CD4-positive, alpha-beta T cell (primary cell): Measurements from ENCODE around the gene FREM1. TPM values are rescaled to one million over a fixed set of nuclear protein-coding genes. Genes with fewer than 3 reads are reported as not detected.

Source experiments
- ATAC-seq: fragments of 200-7000 bp; cut with Tn5 transposase; one replicate; pipeline ENCODE4 v1.10.0; 2022; ENCODE audit warnings: mild to moderate bottlenecking; ENCODE audit not compliant: poor library complexity
- CTCF ChIA-PET: fragments of 350-600 bp; sonication (Branson Sonifier 250); formaldehyde crosslinking; loops from one replicate; lab custom pipeline; 2021; ENCODE audit warnings: antibody characterized with exemption, inconsistent platforms; lab: Charles Lee
- POLR2A ChIA-PET: fragments of 350-600 bp; sonication (Branson Sonifier 250); formaldehyde crosslinking; loops from one replicate; lab custom pipeline; 2021; ENCODE audit warnings: antibody characterized with exemption, inconsistent platforms; lab: Charles Lee
- DNase-seq, 14 experiments: peaks; one replicate each; pipeline ENCODE4 v3.0.0-alpha.2; 2013 to 2020; ENCODE audit warnings: mixed read lengths in 2 of 14
- H3K27ac ChIP-seq, 2 donors: one replicate each; pipeline versions ENCODE4 v1.5.1 to v1.7.0; 2013; ENCODE audit warnings: low read length in 2 of 2, low read depth in 1 of 2, mild to moderate bottlenecking in 1 of 2
- H3K27me3 ChIP-seq, 2 experiments: 1 replicate in 1 of 2; 2 replicates in 1 of 2; pipeline versions ENCODE4 v1.6.1 to v1.7.0; 2013; ENCODE audit warnings: low read length in 2 of 2, control low read depth in 1 of 2, mild to moderate bottlenecking in 1 of 2, moderate library complexity in 1 of 2; ENCODE audit not compliant: insufficient read depth in 2 of 2, control insufficient read depth in 1 of 2
- H3K36me3 ChIP-seq: one replicate; pipeline ENCODE4 v1.6.1; 2013; ENCODE audit warnings: low read length, control low read depth; ENCODE audit not compliant: insufficient read depth
- H3K4me1 ChIP-seq: one replicate; pipeline ENCODE4 v1.6.1; 2013; ENCODE audit warnings: low read length, control low read depth; ENCODE audit not compliant: insufficient read depth
- H3K4me3 ChIP-seq: one replicate; pipeline ENCODE4 v1.5.1; 2013; ENCODE audit warnings: mild to moderate bottlenecking, low read length, moderate library complexity
- H3K9me3 ChIP-seq, 2 experiments: 1 replicate in 1 of 2; 2 replicates in 1 of 2; pipeline versions ENCODE4 v1.6.1 to v1.7.0; 2013; ENCODE audit warnings: low read length in 2 of 2, mild to moderate bottlenecking in 2 of 2, control low read depth in 1 of 2, moderate library complexity in 1 of 2; ENCODE audit not compliant: control insufficient read depth in 1 of 2, insufficient read depth in 1 of 2
- H3K27ac Mint-ChIP-seq: one replicate; pipeline ENCODE4 v1.8.0; 2020; ENCODE audit warnings: mixed read lengths
- H3K27me3 Mint-ChIP-seq: one replicate; pipeline ENCODE4 v1.8.0; 2021; ENCODE audit warnings: mixed read lengths
- H3K36me3 Mint-ChIP-seq: one replicate; pipeline ENCODE4 v1.8.0; 2021; ENCODE audit warnings: low read depth, mixed read lengths
- H3K4me1 Mint-ChIP-seq: one replicate; pipeline ENCODE4 v1.8.0; 2021; ENCODE audit warnings: low read depth, mixed read lengths
- H3K4me3 Mint-ChIP-seq: one replicate; pipeline ENCODE4 v1.8.0; 2020; ENCODE audit warnings: mild to moderate bottlenecking, mixed read lengths
- H3K9me3 Mint-ChIP-seq: one replicate; pipeline ENCODE4 v1.8.0; 2020; ENCODE audit warnings: mixed read lengths
- intact Hi-C, 2 experiments: fragments of 100-400 bp; cut with DNase I in 1 of 2; cut with micrococcal nuclease in 1 of 2; formaldehyde crosslinking; loops; one replicate each; pipeline versions ENCODE4 v1.15.1 to v1.9.0; 2023 to 2025; cut with DNase I, micrococcal nuclease
- total RNA-seq, 174 experiments: library from RNA in 2 of 174; stranded (reverse) in 2 of 174; gene quantifications; one replicate each; pipeline ENCODE4 v1.2.3 and lab custom pipeline; 2021 to 2026
- TF ChIP-seq, protein P1 (sequence below): fragments of 200-600 bp; IDR thresholded peaks from one replicate; pipeline ENCODE4 v1.8.0; 2022; ENCODE audit warnings: antibody characterized with exemption, mild to moderate bottlenecking

The FREM1 gene
- total RNA-seq, 2 experiments from 2014 or later: 0.27 TPM; not detected in 1

DNA sequence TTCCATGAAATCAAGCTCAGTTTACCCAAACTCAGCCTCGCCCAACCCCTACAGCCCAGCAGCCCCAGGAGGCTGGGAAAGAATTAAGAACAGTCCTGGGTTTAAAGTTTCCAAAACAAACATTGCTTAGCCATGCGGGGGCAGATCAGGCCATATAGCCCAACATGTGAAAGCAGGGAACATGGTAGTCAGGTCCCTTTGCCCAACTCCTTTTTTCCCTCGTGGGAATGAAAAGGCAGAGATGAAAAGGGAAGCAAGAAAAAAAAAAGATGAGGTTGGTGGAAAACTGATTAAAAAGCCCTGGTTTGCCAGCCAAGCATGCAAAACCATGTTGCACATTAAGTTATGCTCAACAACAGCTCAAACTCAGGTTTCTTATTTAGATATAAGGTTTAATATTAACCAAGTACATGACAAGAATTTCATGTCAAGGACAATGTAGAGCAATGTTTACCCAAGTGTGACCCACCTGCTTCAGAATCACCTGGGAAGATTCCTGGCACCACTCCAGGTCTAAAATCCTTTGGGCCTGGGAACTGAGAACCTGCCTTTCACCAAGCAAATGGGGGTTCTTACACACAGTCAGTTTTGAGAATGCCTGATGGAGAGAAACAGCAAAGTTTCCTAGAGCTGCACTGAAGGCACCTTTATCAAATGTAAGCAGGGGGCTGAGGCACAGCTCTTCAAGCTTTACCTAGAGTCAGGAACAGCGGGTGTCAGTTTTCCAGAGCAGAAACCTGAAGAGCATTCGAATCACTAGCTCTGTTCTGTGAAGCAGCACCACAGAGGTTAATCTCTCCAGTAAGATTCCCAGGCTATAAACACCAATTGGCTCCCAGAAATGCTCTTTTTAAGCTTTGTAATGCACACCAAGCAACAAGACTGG lies 1.7 kb downstream of the FREM1 start:
- peaks cover 9% of the 10 kb centered on the region for H3K27me3 Mint-ChIP-seq
- no peak for ATAC-seq
- Histone ChIP-seq H3K27ac (no peak overlapping the region), H3K36me3 (no peaks in the 10 kb centered on the region), H3K4me1 (no peaks in the 10 kb centered on the region), H3K4me3 (no peak overlapping the region), H3K27me3 (no peaks in the 10 kb centered on the region), H3K9me3 (no peaks in the 10 kb centered on the region)
- no peaks in the 10 kb centered on the region for H3K4me1 Mint-ChIP-seq
- TF ChIP-seq, protein P1, sequence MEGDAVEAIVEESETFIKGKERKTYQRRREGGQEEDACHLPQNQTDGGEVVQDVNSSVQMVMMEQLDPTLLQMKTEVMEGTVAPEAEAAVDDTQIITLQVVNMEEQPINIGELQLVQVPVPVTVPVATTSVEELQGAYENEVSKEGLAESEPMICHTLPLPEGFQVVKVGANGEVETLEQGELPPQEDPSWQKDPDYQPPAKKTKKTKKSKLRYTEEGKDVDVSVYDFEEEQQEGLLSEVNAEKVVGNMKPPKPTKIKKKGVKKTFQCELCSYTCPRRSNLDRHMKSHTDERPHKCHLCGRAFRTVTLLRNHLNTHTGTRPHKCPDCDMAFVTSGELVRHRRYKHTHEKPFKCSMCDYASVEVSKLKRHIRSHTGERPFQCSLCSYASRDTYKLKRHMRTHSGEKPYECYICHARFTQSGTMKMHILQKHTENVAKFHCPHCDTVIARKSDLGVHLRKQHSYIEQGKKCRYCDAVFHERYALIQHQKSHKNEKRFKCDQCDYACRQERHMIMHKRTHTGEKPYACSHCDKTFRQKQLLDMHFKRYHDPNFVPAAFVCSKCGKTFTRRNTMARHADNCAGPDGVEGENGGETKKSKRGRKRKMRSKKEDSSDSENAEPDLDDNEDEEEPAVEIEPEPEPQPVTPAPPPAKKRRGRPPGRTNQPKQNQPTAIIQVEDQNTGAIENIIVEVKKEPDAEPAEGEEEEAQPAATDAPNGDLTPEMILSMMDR: no peak
- DNase-seq: no peak
- no peak overlapping the region for H3K4me3 Mint-ChIP-seq
- no peaks in the 10 kb centered on the region for H3K9me3 Mint-ChIP-seq
- H3K27ac Mint-ChIP-seq: no peak overlapping the region
- intact Hi-C loops: no loop called here
- POLR2A ChIA-PET: no interaction called here
- CTCF ChIA-PET: no interaction called here
- no peaks in the 10 kb centered on the region for H3K36me3 Mint-ChIP-seq

DNA sequence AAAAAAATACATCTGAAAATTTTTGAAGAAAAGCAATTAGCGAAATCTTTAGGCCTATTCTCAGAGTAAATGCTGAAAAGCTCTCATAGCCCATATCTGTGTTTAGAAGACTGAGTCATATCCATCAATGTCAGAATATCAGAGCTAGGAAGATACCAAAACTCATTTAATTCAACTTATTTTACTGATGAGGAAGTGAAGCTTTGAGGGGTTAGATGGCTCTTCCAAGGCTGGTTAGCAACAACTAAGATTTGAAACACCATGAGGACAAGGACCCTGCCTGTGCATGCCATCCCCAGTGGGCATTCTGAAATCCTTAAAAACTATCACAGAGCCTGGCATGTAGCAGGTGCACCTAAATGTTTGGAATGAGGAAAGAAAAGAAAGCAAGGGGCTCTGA lies 2.5 kb downstream of the FREM1 start:
- intact Hi-C loops: no loop called here
- no peaks in the 10 kb centered on the region for H3K4me1 Mint-ChIP-seq
- CTCF ChIA-PET: no interaction called here

DNA sequence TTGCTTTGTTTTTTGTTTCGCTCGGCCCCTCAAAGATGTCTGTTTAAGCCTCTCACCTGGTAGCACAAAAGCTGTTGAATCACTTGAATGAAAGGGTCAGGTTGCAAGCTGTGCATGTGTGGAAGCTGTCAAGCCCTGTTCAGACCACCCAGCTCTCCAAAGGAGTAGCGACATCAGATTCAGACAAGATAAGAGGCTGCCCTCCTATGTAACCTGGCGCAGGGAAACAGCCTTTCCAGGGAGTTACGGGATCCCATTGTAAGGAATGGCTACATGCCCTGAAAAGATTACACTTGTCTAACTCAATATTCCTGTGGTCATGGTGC lies 2.9 kb downstream of the FREM1 start:
- no peak for ATAC-seq
- Histone ChIP-seq H3K9me3 (no peaks in the 10 kb centered on the region), H3K27me3 (no peaks in the 10 kb centered on the region), H3K36me3 (no peaks in the 10 kb centered on the region), H3K4me3 (no peak overlapping the region), H3K27ac (no peak overlapping the region), H3K4me1 (no peaks in the 10 kb centered on the region)
- intact Hi-C loops: no loop called here
- CTCF ChIA-PET: no interaction called here
- no peaks in the 10 kb centered on the region for H3K36me3 Mint-ChIP-seq
- TF ChIP-seq, protein P1: no peak
- H3K4me3 Mint-ChIP-seq: no peak overlapping the region
- DNase-seq: no peak
- H3K4me1 Mint-ChIP-seq: no peaks in the 10 kb centered on the region
- H3K9me3 Mint-ChIP-seq: no peaks in the 10 kb centered on the region
- H3K27ac Mint-ChIP-seq: no peak overlapping the region
- POLR2A ChIA-PET: no interaction called here
- H3K27me3 Mint-ChIP-seq: peaks cover 2% of the 10 kb centered on the region

More for the DNA sequence above, 2.5 kb downstream of the FREM1 start:
- Histone ChIP-seq H3K4me3 (no peak overlapping the region), H3K36me3 (no peaks in the 10 kb centered on the region), H3K4me1 (no peaks in the 10 kb centered on the region), H3K27ac (no peak overlapping the region), H3K27me3 (no peaks in the 10 kb centered on the region), H3K9me3 (no peaks in the 10 kb centered on the region)
- no peak overlapping the region for H3K27ac Mint-ChIP-seq
- TF ChIP-seq, protein P1: no peak
- no peak overlapping the region for H3K4me3 Mint-ChIP-seq
- ATAC-seq (no peak), DNase-seq (no peak)
- POLR2A ChIA-PET: no interaction called here
- peaks cover 6% of the 10 kb centered on the region for H3K27me3 Mint-ChIP-seq
- no peaks in the 10 kb centered on the region for H3K9me3 Mint-ChIP-seq
- no peaks in the 10 kb centered on the region for H3K36me3 Mint-ChIP-seq
